ENCODE measurements around the gene ARFGEF3. TPM values are rescaled to one million over a fixed set of nuclear protein-coding genes. Genes with fewer than 3 reads are reported as not detected.

Gene ARFGEF3
- total RNA-seq, 1 donor, result under 0.01 TPM

DNA sequence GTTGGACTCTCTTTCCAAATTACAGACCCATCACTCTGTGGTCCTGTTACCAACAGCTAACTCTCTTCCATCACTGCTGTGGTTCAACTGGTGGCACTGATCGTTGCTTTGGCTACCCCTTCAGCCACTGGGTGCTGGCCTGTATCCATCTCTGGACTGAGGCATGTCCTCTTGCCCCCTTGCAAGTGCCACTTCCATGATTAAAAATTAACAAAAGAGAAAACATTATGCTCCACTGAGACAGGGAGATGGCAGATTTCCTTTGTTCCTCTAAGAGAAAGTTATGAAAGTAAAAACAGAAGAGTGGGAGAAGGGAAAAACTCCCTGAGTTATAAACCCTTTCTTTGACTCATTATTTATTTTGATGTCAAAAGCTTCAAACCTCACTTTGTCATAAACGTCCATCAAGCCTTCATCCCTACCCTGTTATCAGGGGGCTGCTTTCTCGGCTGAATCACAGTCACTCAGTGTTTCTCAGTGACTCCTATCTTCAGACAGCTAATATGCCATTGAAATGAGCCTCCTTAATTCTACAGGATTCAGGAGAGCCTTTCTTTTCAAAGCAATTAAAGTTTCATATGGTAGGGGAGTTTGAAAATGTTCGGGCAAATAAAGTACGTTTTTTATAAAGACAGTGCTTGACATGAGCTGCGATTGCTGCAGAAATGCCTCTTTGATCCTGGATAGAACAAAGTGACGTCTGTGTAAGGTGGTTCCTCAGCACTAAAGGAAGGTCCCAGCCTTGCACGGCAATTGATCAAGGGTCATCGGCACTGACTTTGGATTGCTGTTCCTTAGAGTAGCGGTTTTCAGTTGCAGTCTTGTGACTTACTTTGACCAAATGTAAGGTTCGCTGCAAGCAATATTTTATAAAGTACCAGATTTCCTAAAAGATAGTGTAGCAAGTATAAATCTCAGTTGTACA lies 106.5 kb downstream of the ARFGEF3 start:
- Histone ChIP-seq H3K4me3 (ENCODE audit: insufficient read depth, low read length) (no peak overlapping the region), H3K9me3 (ENCODE audit: low read depth, low read length) (no peaks in the 10 kb centered on the region), H3K27me3 (ENCODE audit: insufficient read depth, low read length) (peaks cover 17% of the 10 kb centered on the region), H3K27ac (ENCODE audit: low read depth, low read length) (no peak overlapping the region), H2AFZ (ENCODE audit: low read length) (no peak overlapping the region), H3K4me2 (ENCODE audit: insufficient read depth, low read length) (no peak overlapping the region), H3K36me3 (ENCODE audit: insufficient read depth, low read length) (no peaks in the 10 kb centered on the region), H3K79me2 (ENCODE audit: insufficient read depth, low read length) (no peaks in the 10 kb centered on the region), H3K4me1 (ENCODE audit: insufficient read depth, low read length) (no peaks in the 10 kb centered on the region), H4K20me1 (ENCODE audit: insufficient read depth, low read length) (no peaks in the 10 kb centered on the region)
- TF ChIP-seq, protein P1, sequence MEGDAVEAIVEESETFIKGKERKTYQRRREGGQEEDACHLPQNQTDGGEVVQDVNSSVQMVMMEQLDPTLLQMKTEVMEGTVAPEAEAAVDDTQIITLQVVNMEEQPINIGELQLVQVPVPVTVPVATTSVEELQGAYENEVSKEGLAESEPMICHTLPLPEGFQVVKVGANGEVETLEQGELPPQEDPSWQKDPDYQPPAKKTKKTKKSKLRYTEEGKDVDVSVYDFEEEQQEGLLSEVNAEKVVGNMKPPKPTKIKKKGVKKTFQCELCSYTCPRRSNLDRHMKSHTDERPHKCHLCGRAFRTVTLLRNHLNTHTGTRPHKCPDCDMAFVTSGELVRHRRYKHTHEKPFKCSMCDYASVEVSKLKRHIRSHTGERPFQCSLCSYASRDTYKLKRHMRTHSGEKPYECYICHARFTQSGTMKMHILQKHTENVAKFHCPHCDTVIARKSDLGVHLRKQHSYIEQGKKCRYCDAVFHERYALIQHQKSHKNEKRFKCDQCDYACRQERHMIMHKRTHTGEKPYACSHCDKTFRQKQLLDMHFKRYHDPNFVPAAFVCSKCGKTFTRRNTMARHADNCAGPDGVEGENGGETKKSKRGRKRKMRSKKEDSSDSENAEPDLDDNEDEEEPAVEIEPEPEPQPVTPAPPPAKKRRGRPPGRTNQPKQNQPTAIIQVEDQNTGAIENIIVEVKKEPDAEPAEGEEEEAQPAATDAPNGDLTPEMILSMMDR (IDR thresholded peaks at IDR 0.05; ENCODE audit: extremely low read depth, low read depth, low read length), result no peak
- DNase-seq (ENCODE audit: insufficient read length, low spot score, missing footprints), result no peak

DNA sequence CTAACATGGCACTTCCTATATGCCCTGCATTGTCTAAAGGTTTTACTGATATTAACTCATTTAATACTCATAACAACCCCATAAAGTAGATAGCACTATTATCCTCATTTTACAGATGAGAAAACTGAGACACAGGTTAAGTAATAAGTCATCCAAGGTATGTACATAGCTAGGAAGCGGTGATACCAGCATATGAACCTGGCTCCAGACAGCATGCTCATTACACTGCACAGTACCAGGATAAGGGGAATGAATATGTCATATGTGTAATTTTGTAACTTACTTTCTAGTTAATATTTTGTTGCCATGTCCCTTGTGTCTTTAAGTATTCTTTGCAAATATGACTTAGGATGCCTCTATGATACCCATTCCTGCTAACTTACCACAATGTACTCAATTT lies 109.7 kb downstream of the ARFGEF3 start:
- Histone ChIP-seq H3K4me1 (ENCODE audit: insufficient read depth, low read length) (no peaks in the 10 kb centered on the region), H3K27me3 (ENCODE audit: insufficient read depth, low read length) (peaks cover 17% of the 10 kb centered on the region), H3K36me3 (ENCODE audit: insufficient read depth, low read length) (no peaks in the 10 kb centered on the region), H4K20me1 (ENCODE audit: insufficient read depth, low read length) (no peaks in the 10 kb centered on the region), H3K4me2 (ENCODE audit: insufficient read depth, low read length) (no peak overlapping the region), H3K9me3 (ENCODE audit: low read depth, low read length) (no peaks in the 10 kb centered on the region), H3K79me2 (ENCODE audit: insufficient read depth, low read length) (no peaks in the 10 kb centered on the region), H3K4me3 (ENCODE audit: insufficient read depth, low read length) (no peak overlapping the region), H3K27ac (ENCODE audit: low read depth, low read length) (no peak overlapping the region), H2AFZ (ENCODE audit: low read length) (no peak overlapping the region)
- TF ChIP-seq, protein P1 (IDR thresholded peaks at IDR 0.05; ENCODE audit: extremely low read depth, low read depth, low read length), result no peak
- no peak for DNase-seq (ENCODE audit: insufficient read length, low spot score, missing footprints)

DNA sequence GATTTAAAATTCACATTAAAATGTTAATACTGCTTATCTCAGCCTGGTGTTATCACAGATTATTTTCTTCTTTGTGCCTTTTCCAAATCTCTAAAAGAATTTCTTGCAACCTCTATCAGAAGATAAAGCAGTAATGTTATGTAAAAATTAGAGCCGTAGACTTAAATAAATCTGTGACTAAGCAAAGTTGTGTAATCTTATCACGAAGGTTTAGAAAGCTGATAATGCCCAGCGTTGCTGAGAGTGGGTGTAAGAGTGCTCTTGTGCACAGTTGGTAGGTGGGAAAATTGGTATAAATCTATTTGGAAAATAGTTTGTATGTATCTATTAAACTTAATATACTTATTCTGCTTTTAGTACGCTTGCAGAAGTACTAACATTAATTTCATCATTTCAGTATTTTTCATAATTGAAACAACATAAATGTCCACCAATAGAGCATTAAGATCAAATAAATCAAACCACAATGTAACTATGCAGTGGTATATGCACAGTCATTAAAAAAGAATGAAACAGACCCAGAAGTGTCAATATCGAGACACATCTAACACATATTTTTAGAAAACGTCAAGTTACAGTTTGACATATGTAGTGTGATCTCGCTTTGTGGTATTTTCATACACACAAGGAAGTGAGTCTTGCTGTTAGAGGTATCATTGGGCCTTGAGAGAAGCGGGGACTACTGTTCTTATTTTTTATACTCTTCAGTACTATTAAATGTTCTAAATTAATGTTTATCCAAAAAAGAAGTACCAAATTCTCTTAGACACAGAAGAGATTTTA lies 111.0 kb downstream of the ARFGEF3 start:
- H3K4me1 ChIP-seq (ENCODE audit: insufficient read depth, low read length), result no peaks in the 10 kb centered on the region
- H4K20me1 ChIP-seq (ENCODE audit: insufficient read depth, low read length), result no peaks in the 10 kb centered on the region
- H3K9me3 ChIP-seq (ENCODE audit: low read depth, low read length), result no peaks in the 10 kb centered on the region
- H3K79me2 ChIP-seq (ENCODE audit: insufficient read depth, low read length), result no peaks in the 10 kb centered on the region
- no peak overlapping the region for H3K27ac ChIP-seq (ENCODE audit: low read depth, low read length)
- no peak overlapping the region for H3K4me3 ChIP-seq (ENCODE audit: insufficient read depth, low read length)
- H3K27me3 ChIP-seq (ENCODE audit: insufficient read depth, low read length), result peaks cover 17% of the 10 kb centered on the region
- H2AFZ ChIP-seq (ENCODE audit: low read length), result no peak overlapping the region
- no peaks in the 10 kb centered on the region for H3K36me3 ChIP-seq (ENCODE audit: insufficient read depth, low read length)
- no peak for DNase-seq (ENCODE audit: insufficient read length, low spot score, missing footprints)
- H3K4me2 ChIP-seq (ENCODE audit: insufficient read depth, low read length), result no peak overlapping the region
- TF ChIP-seq, protein P1 (IDR thresholded peaks at IDR 0.05; ENCODE audit: extremely low read depth, low read depth, low read length), result no peak

DNA sequence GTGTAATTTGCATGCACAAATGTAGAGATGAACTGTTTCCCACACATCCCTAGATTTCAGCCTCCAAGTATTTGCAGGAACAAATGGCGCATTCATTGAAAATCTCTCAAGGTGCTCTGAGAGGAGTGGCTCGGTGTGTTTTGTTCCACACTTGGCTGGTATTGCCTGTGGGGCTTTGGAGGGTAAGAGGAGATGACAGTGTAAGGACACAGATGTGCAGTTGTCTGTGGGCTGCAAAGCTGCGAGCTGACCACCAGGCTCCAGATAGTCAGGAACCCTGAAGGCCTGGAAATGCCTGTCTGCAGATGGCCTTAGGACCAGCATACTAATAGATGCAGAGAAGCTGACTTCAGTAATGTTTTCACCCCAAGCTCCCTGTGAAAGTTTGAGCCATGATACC lies 114.2 kb downstream of the ARFGEF3 start:
- H3K4me1 ChIP-seq (ENCODE audit: insufficient read depth, low read length), result no peaks in the 10 kb centered on the region
- no peak overlapping the region for H3K4me2 ChIP-seq (ENCODE audit: insufficient read depth, low read length)
- no peaks in the 10 kb centered on the region for H3K9me3 ChIP-seq (ENCODE audit: low read depth, low read length)
- no peaks in the 10 kb centered on the region for H3K79me2 ChIP-seq (ENCODE audit: insufficient read depth, low read length)
- H3K36me3 ChIP-seq (ENCODE audit: insufficient read depth, low read length), result no peaks in the 10 kb centered on the region
- no peaks in the 10 kb centered on the region for H3K27me3 ChIP-seq (ENCODE audit: insufficient read depth, low read length)
- H4K20me1 ChIP-seq (ENCODE audit: insufficient read depth, low read length), result no peaks in the 10 kb centered on the region
- no peak overlapping the region for H2AFZ ChIP-seq (ENCODE audit: low read length)
- no peak for DNase-seq (ENCODE audit: insufficient read length, low spot score, missing footprints)
- TF ChIP-seq, protein P1 (IDR thresholded peaks at IDR 0.05; ENCODE audit: extremely low read depth, low read depth, low read length), result no peak
- H3K27ac ChIP-seq (ENCODE audit: low read depth, low read length), result no peak overlapping the region
- H3K4me3 ChIP-seq (ENCODE audit: insufficient read depth, low read length), result no peak overlapping the region
